Breast epithelium (tissue), 4 donors: ENCODE results near the gene MYO15B. TPM values are rescaled to one million over a fixed set of nuclear protein-coding genes. Genes with fewer than 3 reads are reported as not detected.
"Not testable (repeated sequence)": the region's sequence is repeated elsewhere in the genome, so short reads cannot be mapped to it uniquely, and the experiment has no call there.

ENCODE experiments used
- DNase-seq, 2 donors: peaks; one replicate each; pipeline ENCODE4 v3.0.0-alpha.2; 2019; ENCODE audit warnings: low spot score in 2 of 2
- H3K27ac ChIP-seq, 2 donors: fragments of 200-600 bp; sonication (generic) in 1 of 2; one replicate each; pipeline ENCODE4 v1.5.1; 2016 to 2019; ENCODE audit warnings: mild to moderate bottlenecking in 1 of 2
- H3K27me3 ChIP-seq, 2 donors: fragments of 200-600 bp; sonication (generic) in 1 of 2; one replicate each; pipeline versions ENCODE4 v1.5.1 to v1.6.0; 2017 to 2019; ENCODE audit warnings: control low read depth in 1 of 2, mild to moderate bottlenecking in 1 of 2
- H3K36me3 ChIP-seq: fragments of 200-600 bp; one replicate; pipeline ENCODE4 v1.5.1; 2019
- H3K4me1 ChIP-seq, 2 donors: fragments of 200-600 bp; sonication (generic); one replicate each; pipeline ENCODE4 v1.5.1; 2016 to 2019; ENCODE audit warnings: control low read depth in 1 of 2
- H3K4me3 ChIP-seq, 3 donors: fragments of 200-600 bp; sonication (generic); 1 replicate in 2 of 3; 2 replicates in 1 of 3; pipeline ENCODE4 v1.5.1; 2016 to 2019; ENCODE audit warnings: mild to moderate bottlenecking in 3 of 3, moderate library complexity in 2 of 3
- H3K9me3 ChIP-seq, 2 donors: fragments of 200-600 bp; sonication (generic) in 1 of 2; one replicate each; pipeline ENCODE4 v1.5.1; 2016 to 2019; ENCODE audit warnings: control low read depth in 1 of 2
- CTCF ChIP-seq, 3 donors: fragments of 450-650 bp; IDR thresholded peaks; one replicate each; pipeline ENCODE4 v1.5.1; 2016 to 2017; ENCODE audit warnings: antibody characterized with exemption in 3 of 3, mild to moderate bottlenecking in 3 of 3, moderate library complexity in 3 of 3
- POLR2A ChIP-seq: fragments of 450-650 bp; IDR thresholded peaks from one replicate; pipeline ENCODE4 v1.6.1; 2016; ENCODE audit warnings: antibody characterized with exemption, mild to moderate bottlenecking, moderate library complexity
- POLR2AphosphoS5 ChIP-seq, 3 donors: sonication (generic); formaldehyde crosslinking; IDR thresholded peaks; one replicate each; pipeline ENCODE4 v1.6.1; 2017; ENCODE audit warnings: antibody characterized with exemption in 3 of 3
- intact Hi-C: fragments of 100-400 bp; cut with DNase I; formaldehyde crosslinking; loops from one replicate; pipeline ENCODE4 v1.15.1; 2023; ENCODE audit warnings: low total_unique reads
- total RNA-seq, 3 donors: library from RNA; depleted of rRNA; stranded (reverse); fragments of >200 nt; gene quantifications; one replicate each; pipeline ENCODE4 v1.1.0, GENCODE V29; 2016

MYO15B gene
- total RNA-seq, 3 donors from 2014 or later, result 65.3 to 121 (median 86.6) TPM

DNA sequence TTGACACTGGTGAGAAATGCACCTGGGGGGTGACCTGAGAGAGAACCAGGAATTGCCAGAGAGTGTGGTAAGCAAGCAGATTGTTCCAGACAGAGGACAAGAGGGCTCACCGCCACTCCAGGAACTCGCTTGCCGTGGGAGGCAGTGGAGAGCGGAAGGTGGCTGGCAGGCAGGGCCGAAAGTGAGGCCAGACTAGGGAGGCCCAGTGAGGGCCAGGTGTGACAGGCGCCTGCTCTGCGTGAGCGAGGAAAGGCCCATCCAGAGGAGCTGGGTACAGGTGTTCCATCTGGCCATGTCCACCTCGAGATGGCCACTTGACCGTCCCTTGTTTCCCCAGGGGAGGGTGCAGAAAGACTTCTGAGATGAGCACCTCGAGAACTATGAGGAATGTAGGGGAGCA, 11.9 kb upstream of the MYO15B start:
- TF ChIP-seq CTCF (IDR thresholded peaks at IDR 0.05) (no peak), POLR2A (no peak), POLR2AphosphoS5 (IDR thresholded peaks at IDR 0.05) (no peak)
- intact Hi-C loops, result no loop called here
- Histone ChIP-seq H3K9me3 (no peaks in the 10 kb centered on the region), H3K27ac (no peak overlapping the region), H3K36me3 (no peaks in the 10 kb centered on the region), H3K4me1 (no peaks in the 10 kb centered on the region), H3K27me3 (no peaks in the 10 kb centered on the region), H3K4me3 (no peak overlapping the region)
- DNase-seq, result no peak

GRCh38 chr17:75576661-75577060, 10.9 kb upstream of the MYO15B start:
- TF ChIP-seq POLR2AphosphoS5 (IDR thresholded peaks at IDR 0.05) (no peak), POLR2A (no peak), CTCF (IDR thresholded peaks at IDR 0.05) (no peak)
- Histone ChIP-seq H3K4me3 (no peak overlapping the region), H3K27me3 (no peaks in the 10 kb centered on the region), H3K9me3 (no peaks in the 10 kb centered on the region), H3K36me3 (no peaks in the 10 kb centered on the region), H3K27ac (no peak overlapping the region), H3K4me1 (no peaks in the 10 kb centered on the region)
- intact Hi-C loops, result no loop called here
- no peak for DNase-seq

GRCh38 chr17:75581121-75581725, 6.4 kb upstream of the MYO15B start:
- not testable (repeated sequence) for H3K27me3 ChIP-seq, H3K27ac ChIP-seq, H3K4me3 ChIP-seq, DNase-seq, H3K9me3 ChIP-seq, H3K4me1 ChIP-seq, H3K36me3 ChIP-seq
- intact Hi-C loops, result loop anchor here (10.0 kb wide), 1 partner anchor 156 kb away; no protein-coding TSS in a partner anchor

DNA sequence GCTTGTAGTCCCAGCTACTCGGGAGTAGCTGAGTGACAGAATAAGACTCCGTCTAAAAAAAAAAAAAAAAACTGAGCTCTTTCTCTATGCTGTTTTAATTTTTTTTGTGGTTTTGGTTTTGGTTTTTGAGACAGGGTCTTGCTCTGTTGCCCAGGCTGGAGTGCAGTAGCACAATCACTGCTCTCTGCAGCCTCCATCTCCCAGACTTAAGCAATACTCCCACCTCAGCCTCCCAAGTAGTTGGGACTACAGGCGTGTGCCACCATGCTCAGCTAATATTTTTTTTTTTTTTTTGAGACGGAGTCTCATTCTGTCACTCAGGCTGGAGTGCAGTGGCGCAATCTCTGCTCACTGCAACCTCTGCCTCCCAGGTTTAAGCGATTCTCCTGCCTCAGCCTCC, 4.4 kb upstream of the MYO15B start:
- H3K36me3 ChIP-seq, H3K27ac ChIP-seq, H3K4me3 ChIP-seq, H3K9me3 ChIP-seq, H3K27me3 ChIP-seq, H3K4me1 ChIP-seq, DNase-seq: not testable (repeated sequence)
- intact Hi-C loops, result loop anchor here (10.0 kb wide), 1 partner anchor 158 kb away; no protein-coding TSS in a partner anchor

GRCh38 chr17:75584849-75585175, 2.8 kb upstream of the MYO15B start:
- TF ChIP-seq POLR2A (no peak), POLR2AphosphoS5 (IDR thresholded peaks at IDR 0.05) (no peak), CTCF (IDR thresholded peaks at IDR 0.05) (no peak)
- H3K4me3 ChIP-seq, result no peak overlapping the region
- no peak for DNase-seq
- no peaks in the 10 kb centered on the region for H3K27me3 ChIP-seq
- H3K36me3 ChIP-seq, result no peaks in the 10 kb centered on the region
- H3K9me3 ChIP-seq, result no peaks in the 10 kb centered on the region
- peaks cover 0 to 7% of the 10 kb centered on the region in 2 donors for H3K4me1 ChIP-seq
- H3K27ac ChIP-seq, result no peak overlapping the region
- intact Hi-C loops, result loop anchor here (1.0 to 10.0 kb wide), 2 partner anchors 38 to 160 kb away; no protein-coding TSS in a partner anchor

DNA sequence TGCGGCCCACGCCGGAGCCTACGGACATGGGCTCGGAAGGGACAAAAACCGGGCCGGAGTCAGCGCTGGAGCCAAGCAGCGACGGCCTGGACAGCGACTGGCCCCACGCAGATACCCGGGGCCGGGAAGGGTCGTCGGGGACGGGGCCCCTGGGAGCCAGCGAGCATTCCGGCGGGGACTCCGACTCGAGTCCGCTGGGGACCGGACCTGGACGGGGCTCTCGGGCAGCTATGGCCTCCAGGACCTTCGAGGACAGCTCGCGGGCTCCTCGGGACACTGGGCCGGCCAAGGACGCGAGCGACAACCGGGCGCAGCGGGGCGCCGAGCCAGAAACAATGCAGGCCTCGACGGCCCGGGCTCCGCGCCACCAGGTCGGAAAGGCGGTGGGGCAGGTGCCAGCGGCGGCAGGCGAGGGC, 1.0 kb downstream of the MYO15B start:
- intact Hi-C loops, result loop anchor here (10.0 kb wide), 1 partner anchor 164 kb away; no protein-coding TSS in a partner anchor
- Histone ChIP-seq H3K4me1 (peaks cover 0 to 7% of the 10 kb centered on the region in 2 donors), H3K27me3 (no peaks in the 10 kb centered on the region), H3K9me3 (no peaks in the 10 kb centered on the region), H3K4me3 (peak overlapping the region; percentile 70 to 91 (median 73)), H3K36me3 (no peaks in the 10 kb centered on the region), H3K27ac (peak overlapping the region; percentile 81 to 96)
- peak in 1 of 2 donors; percentile 69 for DNase-seq
- no peak for TF ChIP-seq CTCF (IDR thresholded peaks at IDR 0.05)
- peak; percentile 1 for TF ChIP-seq POLR2A
- TF ChIP-seq POLR2AphosphoS5 (IDR thresholded peaks at IDR 0.05), result peak in 1 of 3 donors; percentile 9
